GM18858 (cell line): ENCODE data around the gene HNRNPU.

Experiments
- ATAC-seq: cut with Tn5 transposase; IDR thresholded peaks from one replicate; pipeline ENCODE4 v1.9.1; 2021; ENCODE audit not compliant: unreplicated experiment

The HNRNPU gene

DNA sequence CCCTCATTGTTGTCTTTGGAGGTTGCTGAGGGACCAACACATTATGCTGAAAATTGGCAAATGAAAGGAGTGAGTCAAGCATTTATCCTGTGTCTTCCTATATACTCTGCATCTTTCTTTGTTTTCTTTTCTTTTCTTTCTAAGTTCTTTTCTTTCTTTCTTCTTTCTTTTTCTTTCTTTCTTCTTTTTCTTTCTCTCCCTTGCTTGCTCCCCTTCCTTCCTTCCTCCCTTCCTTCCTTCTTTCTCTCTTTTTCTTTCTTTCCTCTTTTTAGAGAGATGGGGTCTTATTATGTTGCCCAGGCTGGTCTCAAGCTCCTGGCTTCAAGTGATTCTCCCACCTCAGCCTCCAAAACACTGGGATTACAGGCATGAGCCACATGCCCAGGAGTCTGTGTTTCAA, 57.2 kb downstream of the HNRNPU start:
- ATAC-seq = no peak

DNA sequence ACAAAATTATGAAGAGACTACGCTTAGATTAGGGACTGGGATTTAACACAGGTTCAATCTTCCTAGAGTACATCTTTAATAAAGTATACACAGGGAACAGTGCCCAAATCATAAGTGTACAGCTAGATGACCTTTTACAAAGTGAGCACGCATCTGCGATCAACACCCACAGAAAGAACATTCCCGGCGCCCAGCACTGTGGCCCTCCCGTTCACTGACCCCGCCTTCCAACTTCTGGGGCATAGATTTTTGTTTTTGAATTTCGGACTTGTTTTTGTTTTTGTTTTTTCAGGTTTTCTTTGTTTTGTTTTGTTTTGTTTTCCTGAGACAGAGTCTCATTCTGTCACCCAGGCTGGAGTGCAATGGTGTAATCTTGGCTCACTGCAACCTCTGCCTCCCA, 59.5 kb downstream of the HNRNPU start:
- ATAC-seq = no peak

DNA sequence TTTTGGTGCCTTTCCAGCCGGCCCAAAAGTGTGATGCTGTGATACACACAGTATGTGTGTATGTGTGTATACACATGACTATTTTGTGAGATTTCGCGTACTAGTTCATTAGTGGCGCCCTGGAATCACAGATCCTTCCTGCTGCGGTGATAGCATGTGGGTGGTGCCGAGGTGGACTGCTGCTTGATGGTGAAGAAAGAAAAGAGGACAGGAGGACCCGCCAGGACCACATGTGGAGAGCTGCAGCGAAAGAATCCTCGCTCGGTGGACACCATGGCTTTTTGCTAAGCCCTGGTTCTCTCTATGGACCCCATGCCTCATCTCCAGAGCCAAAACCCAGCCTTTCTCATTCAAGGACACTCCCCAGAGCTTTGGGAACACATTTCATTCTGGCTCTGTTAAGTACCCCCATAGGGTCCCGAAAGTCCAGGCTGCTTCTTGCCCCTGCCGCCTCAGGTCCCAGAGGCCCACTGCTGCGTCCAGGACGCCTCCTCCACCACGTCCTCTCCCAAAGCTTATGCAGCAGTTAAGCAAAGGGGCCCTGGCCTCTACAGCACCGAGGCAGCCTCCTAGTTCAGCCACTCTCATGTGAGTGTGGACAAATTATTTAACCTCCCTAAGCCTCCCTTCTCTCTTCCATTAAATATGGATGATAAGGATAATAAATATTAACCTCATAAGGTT, 61.6 kb downstream of the HNRNPU start:
- ATAC-seq = no peak

DNA sequence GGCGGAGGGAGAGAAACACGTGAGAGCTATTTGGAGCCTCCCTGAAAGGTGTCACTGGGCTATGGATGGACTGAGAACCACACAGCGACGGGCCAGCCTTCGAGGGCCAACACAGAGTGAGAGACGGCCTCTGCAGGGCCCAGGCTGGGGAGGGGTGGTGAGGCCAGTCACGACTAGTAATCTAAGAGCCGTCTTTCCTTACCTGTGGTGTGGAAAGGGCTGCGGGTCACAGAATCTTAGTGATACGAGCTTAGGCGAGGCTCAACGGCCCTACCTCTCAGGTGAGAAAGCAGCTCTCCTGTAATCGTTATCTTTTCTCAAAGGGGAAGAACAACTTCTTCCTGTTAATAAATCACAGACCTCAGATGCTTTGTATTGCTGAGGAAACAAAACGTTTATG, 62.3 kb downstream of the HNRNPU start:
- ATAC-seq = no peak

DNA sequence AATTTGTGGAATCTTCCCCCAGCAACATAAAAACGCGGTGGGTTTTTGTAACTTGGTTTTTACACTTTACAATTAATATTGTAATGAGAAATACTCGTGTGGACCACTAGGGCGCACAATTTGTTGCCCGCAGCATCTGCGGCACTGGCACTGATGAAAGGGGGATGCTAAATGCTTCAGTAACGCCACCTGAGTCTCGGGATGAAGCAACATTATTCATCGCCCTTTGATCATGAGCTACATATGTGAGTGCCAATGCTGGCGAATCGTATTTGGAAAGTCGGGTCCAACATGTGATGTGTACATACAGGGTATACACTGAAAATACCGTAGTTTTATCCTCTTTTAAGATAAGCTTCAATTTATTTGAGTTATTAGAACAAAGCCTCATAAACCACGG, 63.1 kb downstream of the HNRNPU start:
- peak; percentile 77 for ATAC-seq

DNA sequence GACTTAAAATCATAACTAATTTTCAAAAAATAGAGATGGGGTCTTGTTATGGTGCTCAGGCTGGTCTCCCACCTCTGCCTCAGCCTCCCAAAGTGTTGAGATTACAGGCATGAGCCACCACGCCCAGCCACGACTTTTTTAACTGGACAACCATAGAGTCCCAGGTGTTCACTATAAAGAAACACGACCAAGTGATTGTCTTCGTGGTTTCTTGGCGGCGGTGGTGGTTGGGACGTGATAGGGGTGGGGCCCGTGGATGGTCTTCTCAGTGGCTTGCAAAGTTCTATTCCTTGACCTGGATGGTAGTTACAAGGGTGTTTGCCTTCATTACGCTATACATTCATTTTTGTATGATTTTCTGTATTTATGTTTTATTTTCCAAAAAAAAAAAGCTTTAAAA, 63.5 kb downstream of the HNRNPU start:
- no peak for ATAC-seq
